COLO829 (cell line): ENCODE measurements around the gene NADK.
"Not testable (repeated sequence)": the region's sequence is repeated elsewhere in the genome, so short reads cannot be mapped to it uniquely, and the experiment has no call there.

Source experiments
- DNase-seq: peaks from one replicate; pipeline ENCODE4 v3.0.0; 2012; ENCODE audit warnings: low spot score

NADK gene

DNA sequence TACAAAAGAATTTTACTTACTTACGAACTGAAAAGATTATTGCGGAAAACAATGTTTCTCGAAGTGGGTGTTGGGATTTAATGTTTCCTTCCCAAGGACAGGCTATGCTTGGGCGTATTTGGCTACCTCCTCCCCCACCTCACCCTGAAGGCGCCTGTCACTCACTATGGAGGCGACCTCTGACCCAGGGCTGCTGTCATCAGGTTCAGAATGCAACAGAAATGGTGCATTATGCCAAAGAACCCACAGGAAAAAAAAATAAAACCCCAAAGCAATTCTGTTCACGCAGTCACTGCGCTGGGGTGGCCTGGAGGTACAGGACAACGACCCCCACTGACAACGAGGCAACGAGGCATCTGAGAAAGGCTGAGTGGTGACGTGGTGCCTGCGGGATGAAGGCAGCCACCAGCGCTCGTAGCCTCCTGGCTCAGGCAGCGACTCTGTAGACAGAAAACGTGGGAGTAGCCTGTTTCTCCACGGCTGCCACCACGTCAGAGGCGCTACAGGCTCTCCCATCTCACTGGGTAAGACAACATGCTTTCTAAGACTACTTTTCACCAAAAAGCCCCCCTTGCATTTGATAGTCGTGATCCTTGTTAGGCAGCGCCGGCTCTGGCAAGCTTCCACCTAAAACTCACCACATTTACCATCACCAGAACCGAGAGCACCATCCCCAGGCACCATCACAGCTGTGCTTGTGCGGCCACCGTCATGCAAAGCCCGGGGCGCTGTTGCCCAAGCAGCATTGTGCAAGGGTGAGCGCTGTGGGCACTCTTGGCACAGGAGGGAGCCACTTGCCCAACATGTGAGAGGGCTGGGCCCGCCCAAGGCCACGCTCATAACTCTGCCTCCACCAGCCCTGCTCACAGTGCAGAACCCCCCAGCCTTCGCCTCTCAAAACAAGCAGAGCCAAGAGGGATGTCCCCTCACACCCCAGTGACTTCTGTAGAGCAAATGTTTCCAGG is 14.3 kb downstream of the NADK start:
- DNase-seq: no peak

DNA sequence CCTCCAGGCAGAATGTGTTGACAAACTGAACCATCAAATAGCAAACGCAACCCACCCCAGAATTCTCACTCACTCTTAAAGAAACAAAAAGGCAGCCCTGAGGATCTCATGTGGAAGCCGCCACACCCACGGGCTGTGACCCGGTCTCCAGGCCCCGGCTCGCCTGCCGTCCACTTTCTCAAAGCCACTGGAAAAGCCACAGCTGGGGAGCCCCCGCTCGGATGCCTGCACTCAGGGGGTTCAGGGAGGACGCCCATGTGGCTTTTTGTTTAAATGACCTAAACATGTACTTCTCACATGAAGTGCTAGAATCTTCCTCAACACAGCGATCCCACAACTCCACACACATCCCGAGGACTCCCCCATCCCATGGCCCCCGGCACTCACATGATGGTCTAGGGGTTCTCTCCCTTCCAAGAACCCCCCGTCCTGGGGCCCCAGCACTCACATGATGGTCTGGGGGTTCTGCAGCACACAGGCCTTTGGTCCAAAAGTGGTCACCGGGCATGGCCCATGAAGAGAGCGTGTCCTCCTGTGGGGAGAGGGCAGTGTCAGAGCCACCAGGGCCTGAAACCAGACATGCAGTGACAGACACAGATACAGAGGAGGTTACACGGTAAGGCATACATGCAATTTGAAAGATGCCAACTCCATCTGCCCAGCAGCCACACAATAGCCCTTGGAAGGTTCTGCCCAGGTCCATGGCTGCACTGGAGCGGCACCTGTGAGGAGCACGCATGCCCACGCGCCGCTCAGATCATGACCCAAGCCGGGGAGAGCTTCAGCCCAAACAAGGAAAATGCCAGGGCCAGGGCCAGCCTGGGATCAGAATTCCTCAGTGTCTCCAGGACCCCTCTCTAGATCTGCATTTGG is 16.5 kb downstream of the NADK start:
- no peak for DNase-seq

DNA sequence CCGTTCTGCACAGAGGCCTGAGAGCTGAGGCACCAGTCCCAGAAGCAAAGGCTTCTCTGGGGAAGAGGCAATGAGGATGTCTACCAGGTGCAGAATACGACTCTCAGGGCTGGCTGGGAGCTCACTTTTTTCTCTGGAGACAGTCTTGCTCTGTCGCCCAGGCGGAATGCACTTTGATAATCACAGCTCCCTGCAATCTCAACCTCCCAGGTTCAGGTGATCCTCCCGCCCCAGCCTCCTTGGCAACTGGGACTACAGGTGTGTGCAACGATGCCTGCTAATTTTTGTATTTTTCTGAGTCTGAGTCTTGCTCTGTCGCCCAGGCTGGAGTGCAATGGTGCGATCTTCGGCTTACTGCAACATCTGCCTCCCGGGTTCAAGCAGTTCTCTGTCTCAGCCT is 17.6 kb downstream of the NADK start:
- DNase-seq: no peak

GRCh38 chr1:1760345-1760650 is 18.0 kb downstream of the NADK start:
- DNase-seq: no peak

DNA sequence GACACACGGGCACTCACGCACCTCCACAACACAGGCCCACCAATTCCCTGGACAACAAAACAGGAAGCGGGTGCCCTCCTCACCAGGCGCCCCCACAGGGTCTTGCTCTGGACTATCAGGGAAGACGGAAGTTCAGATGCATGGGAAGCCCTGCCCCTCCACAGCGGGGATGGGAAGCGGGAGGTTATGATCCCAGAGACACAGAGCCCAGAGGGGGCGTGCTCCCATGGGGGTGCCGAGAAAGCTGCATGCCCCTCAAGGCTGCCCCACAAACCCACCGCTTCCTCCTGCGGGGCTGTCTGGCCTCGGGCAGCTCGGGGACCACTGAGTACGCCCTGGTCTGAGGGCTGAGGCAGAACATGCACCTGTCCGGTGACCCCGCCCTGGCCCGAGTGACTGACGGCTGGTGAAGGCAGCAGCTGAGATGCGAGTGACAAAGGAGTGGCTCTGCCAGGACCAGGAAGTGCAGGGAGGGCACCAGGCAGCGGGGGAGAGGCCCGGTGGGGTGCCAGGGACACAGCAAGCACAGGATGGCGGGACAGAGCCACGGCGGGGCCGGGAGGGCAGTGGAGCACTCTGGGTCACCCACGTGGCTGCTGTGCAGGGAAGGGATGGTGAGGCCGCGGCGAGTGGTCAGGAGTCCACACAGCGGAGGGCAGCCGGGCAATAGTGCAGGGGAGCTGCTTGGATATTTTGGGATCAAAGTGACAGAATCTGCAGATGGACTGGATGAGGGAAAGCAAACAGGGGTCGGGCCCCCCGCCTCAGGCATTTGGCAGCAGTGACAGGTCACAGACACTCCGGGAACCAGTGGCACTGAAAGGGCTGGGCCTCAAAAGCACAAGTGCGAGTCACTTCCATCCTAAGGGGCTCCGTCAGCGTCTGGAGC is 18.6 kb downstream of the NADK start:
- DNase-seq: no peak

GRCh38 chr1:1758692-1759455 is 19.4 kb downstream of the NADK start:
- no peak for DNase-seq

- no peak for DNase-seq
These were observed 20.1 kb downstream of the NADK start for GRCh38 chr1:1758059-1758621.

GRCh38 chr1:1757422-1758058 is 20.7 kb downstream of the NADK start:
- no peak for DNase-seq

DNA sequence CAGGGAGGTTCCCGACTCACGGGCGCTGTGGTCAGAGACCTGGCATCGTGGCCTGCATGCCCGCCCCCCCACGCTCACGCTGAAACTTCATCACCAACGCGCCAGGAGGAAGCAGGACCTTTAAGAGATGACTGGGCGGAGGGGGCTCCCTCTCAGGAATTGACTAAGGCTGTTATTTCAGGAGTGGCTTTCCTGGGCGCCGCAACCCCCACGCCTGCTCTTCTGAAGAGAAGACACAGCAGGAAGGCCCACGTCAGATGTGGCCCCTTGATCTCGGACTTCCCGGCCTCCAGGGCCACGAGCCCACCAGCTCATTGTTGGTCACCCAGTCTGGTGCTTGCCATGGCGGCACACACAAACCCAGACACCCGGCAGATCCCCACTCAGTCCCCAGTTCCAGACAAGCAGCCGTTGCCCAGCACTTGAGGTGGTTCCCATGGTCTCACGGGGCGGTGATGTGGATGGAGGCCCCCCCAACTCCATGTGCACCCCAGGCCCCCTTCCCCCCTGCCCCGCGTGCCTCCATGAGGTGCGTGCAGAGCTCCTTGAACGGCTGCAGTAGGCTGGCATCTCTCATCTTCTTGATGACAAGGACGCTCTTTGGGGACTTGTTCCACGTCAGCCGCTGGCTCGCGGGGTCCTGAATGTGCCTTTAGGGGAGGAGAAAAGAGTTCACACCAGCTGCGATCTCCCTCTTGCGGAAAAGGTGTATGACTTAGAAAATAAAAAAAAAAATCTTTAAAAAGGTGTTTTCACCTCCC is 21.4 kb downstream of the NADK start:
- DNase-seq: no peak

- DNase-seq: no peak
These were observed 22.4 kb downstream of the NADK start for GRCh38 chr1:1755852-1756251.

- no peak for DNase-seq
These were observed 22.8 kb downstream of the NADK start for GRCh38 chr1:1755426-1755825.

DNA sequence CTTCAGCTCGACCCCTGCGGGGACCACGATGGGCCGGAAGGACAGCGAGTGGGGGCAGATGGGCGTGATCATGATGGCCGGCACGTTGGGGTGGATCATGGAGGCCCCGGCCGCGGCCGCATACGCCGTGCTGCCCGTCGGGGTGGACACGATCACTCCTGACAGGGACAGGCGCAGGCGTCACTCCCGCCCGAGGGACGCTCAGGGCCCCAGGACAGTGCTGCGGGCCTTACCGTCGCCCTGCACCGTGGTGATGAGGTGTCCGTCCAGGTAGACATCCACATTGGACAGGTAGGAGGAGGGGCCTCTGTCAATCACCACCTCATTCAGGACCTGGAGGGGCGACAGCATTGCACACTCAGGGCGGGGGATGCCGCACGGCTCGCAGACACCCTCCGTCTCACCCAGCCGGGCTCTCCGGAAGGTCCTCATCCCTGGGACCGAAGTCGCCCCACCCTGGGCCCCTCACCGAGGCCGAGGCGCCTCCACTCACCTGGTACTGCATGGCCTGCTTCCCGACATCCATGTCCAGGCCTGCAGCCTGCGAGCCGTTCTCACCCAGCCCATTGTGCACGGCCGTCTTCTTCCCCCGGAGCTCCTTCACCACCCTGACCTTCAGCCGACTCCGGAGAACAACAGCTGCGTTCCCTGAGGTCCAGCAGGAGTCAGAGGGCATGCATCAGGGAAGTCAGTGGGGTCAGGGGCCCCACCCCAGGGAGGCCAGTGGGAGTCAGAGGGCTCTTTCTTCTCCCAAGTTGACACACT is 24.0 kb downstream of the NADK start:
- no peak for DNase-seq

- no peak for DNase-seq
These were observed 24.7 kb downstream of the NADK start for GRCh38 chr1:1753607-1754005.

DNA sequence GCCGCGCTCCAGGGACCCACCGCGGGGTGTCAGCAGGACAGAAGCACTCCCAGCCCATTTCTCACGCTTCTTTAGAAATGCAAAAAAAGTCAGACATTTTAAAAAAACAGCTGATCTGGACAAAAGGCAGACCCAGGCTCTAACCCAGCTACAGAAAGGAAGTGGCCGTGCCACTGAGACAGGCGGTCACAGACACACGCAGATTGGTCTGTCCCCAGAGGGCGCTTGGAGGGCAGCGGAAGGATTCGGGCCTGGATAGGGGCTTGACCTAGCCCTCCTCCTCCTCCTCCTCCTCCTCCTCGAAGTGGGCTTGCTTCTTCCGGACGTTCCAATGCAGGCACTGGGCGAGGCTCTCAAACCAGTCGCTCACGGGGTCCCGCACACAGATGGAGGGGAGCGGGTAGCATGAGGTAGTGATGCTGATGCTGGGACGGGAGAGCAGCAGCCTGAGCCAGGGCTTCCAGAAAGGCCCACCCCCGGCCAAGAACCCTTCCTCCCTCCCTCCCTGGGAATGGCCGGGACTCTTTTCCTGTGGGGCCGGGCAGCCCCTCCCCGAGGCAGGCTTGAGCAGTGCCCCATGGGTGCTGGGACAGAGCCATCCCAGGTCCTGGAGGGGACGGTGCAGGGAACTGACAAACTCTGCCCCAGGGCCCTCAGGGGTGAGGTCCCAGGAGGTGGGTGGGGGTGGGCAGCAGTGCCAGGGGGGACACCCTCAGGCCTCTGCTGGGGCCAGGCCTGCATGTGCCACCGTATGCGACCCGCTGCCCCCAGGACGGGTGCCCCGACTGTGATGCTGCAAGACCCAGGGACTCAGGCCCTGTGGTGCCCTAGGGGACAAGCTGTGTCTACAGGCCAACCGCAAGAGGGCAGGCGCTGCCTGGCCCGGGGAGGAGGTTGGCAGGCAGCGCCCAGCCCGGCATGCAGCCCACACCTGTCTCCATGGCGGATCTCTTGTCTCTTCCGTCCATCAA is 25.3 kb downstream of the NADK start:
- no peak for DNase-seq

DNA sequence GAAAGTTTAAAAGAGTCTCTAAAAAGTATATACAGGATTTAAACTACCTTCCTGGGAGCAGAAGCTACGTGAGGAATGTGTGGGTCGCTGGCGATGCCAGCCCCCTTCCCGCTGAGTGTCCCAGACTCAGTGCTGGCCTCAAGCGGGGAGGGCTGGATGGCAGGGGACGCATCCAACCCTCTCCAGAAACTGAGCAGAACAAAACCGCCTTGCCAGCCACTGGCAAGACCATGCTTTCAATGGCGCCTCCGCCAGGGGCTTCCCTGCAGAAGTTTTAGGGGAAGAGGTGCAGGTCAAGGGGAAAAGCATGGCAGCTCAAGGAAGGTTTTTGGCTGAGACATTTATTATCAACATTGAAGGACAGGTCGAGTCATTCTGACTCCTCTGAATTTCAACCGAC is 26.1 kb downstream of the NADK start:
- no peak for DNase-seq

- not testable (repeated sequence) for DNase-seq
These were observed 28.3 kb downstream of the NADK start for GRCh38 chr1:1749941-1750340.

- no peak for DNase-seq
These were observed 29.5 kb downstream of the NADK start for GRCh38 chr1:1748686-1749321.
